H1 (cell line): ENCODE data around the gene SMARCA1. TPM values are rescaled to one million over a fixed set of nuclear protein-coding genes. Genes with fewer than 3 reads are reported as not detected.

ENCODE experiments used
- CTCF ChIA-PET: fragments of 300-600 bp; sonication (Branson Sonifier 250); formaldehyde crosslinking; loops from one replicate; lab custom pipeline; 2021; ENCODE audit not compliant: partially characterized antibody; lab: Charles Lee
- POLR2A ChIA-PET: fragments of 300-600 bp; sonication (Branson Sonifier 250); formaldehyde crosslinking; loops from one replicate; lab custom pipeline; 2021; ENCODE audit warnings: inconsistent platforms; ENCODE audit not compliant: partially characterized antibody; lab: Charles Lee
- DNase-seq, 2 experiments: peaks; one replicate each; pipeline versions ENCODE4 v3.0.0 to v3.0.0-alpha.2; 2010 to 2022; ENCODE audit warnings: low spot score in 2 of 2, low read depth in 1 of 2, mixed read lengths in 1 of 2
- FAIRE-seq: peaks from 2 replicates; lab custom pipeline; 2011; peaks lifted over from hg19 to GRCh38; lab: Jason Lieb, UNC
- H2AFZ ChIP-seq: 2 replicates; pipeline ENCODE4 v1.8.1; 2012; ENCODE audit warnings: low read length, inconsistent platforms
- H2AK5ac ChIP-seq: 2 replicates; pipeline ENCODE4 v1.6.1; 2013; ENCODE audit warnings: low read depth, low read length
- H2BK120ac ChIP-seq: replicated peaks from 2 replicates; pipeline ENCODE3; 2013; ENCODE audit warnings: low read depth, low read length, inconsistent platforms
- H2BK12ac ChIP-seq: 2 replicates; pipeline ENCODE4 v1.6.1; 2013; ENCODE audit warnings: low read depth, low read length
- H2BK15ac ChIP-seq: 2 replicates; pipeline ENCODE4 v1.6.1; 2013; ENCODE audit warnings: low read length
- H2BK20ac ChIP-seq: 2 replicates; pipeline ENCODE4 v1.6.1; 2013; ENCODE audit warnings: low read length
- H2BK5ac ChIP-seq: 2 replicates; pipeline ENCODE4 v1.6.1; 2013; ENCODE audit warnings: low read depth, low read length
- H3K14ac ChIP-seq: 2 replicates; pipeline ENCODE4 v1.6.1; 2013; ENCODE audit warnings: inconsistent platforms; ENCODE audit not compliant: insufficient read length
- H3K18ac ChIP-seq: 2 replicates; pipeline ENCODE4 v1.6.1; 2013; ENCODE audit warnings: low read length; ENCODE audit errors: extremely low read depth
- H3K23ac ChIP-seq: 2 replicates; pipeline ENCODE4 v1.6.1; 2013; ENCODE audit warnings: inconsistent platforms; ENCODE audit not compliant: insufficient read length
- H3K23me2 ChIP-seq: 2 replicates; pipeline ENCODE4 v1.6.1; 2013; ENCODE audit warnings: low read depth, low read length
- H3K27ac ChIP-seq: 2 replicates; pipeline ENCODE4 v1.6.1; 2011; ENCODE audit warnings: low read depth, low read length, inconsistent platforms
- H3K27me3 ChIP-seq, 4 experiments: replicated peaks in 1 of 4; 1 replicate in 1 of 4; 2 replicates in 3 of 4; pipeline versions ENCODE4 v1.6.1 to v1.8.1; 2011 to 2013; ENCODE audit warnings: low read length in 3 of 4, mild to moderate bottlenecking in 3 of 4, inconsistent platforms in 2 of 4, mixed read lengths in 2 of 4, moderate library complexity in 1 of 4; ENCODE audit not compliant: control insufficient read depth in 3 of 4, insufficient read depth in 3 of 4; ENCODE audit errors: extremely low read depth in 1 of 4
- H3K36me3 ChIP-seq, 4 experiments: 2 replicates each; pipeline versions ENCODE4 v1.6.1 to v1.8.1; 2011 to 2013; ENCODE audit warnings: mild to moderate bottlenecking in 4 of 4, low read length in 3 of 4, moderate library complexity in 2 of 4, control low read depth in 1 of 4, inconsistent platforms in 1 of 4; ENCODE audit not compliant: insufficient read depth in 4 of 4, control insufficient read depth in 2 of 4
- H3K4ac ChIP-seq: replicated peaks from 2 replicates; pipeline ENCODE3; 2013; ENCODE audit warnings: low read length, low read depth, mixed read lengths, inconsistent platforms; ENCODE audit not compliant: insufficient read length
- H3K4me1 ChIP-seq, 4 experiments: replicated peaks in 1 of 4; 1 replicate in 1 of 4; 2 replicates in 3 of 4; pipeline versions ENCODE4 v1.6.1 to v1.8.1; 2011 to 2013; ENCODE audit warnings: low read length in 3 of 4, inconsistent platforms in 2 of 4, mixed read lengths in 1 of 4; ENCODE audit not compliant: insufficient read depth in 4 of 4, control insufficient read depth in 3 of 4
- H3K4me2 ChIP-seq, 2 experiments: 2 replicates each; pipeline versions ENCODE4 v1.6.1 to v1.8.1; 2011 to 2013; ENCODE audit warnings: low read depth in 2 of 2, low read length in 2 of 2, control low read depth in 1 of 2, inconsistent platforms in 1 of 2, mild to moderate bottlenecking in 1 of 2; ENCODE audit not compliant: insufficient read depth in 1 of 2
- H3K4me3 ChIP-seq, 4 experiments: fragments of 200-600, 300-600 bp in 1 of 4; sonication (generic), shearing (Covaris generic), sonication (Bioruptor Twin) in 1 of 4; 2 replicates each; pipeline versions ENCODE4 v1.5.1 to v1.8.1; 2011 to 2016; ENCODE audit warnings: low read length in 4 of 4, low read depth in 3 of 4, control low read depth in 2 of 4, inconsistent platforms in 2 of 4, mild to moderate bottlenecking in 2 of 4, mixed read lengths in 1 of 4, moderate library complexity in 1 of 4; ENCODE audit not compliant: insufficient read depth in 2 of 4; ENCODE audit errors: extremely low read depth in 1 of 4
- H3K56ac ChIP-seq: replicated peaks from 2 replicates; pipeline ENCODE3; 2013; ENCODE audit warnings: low read depth, mild to moderate bottlenecking, mixed read lengths, low read length, inconsistent platforms; ENCODE audit not compliant: insufficient read length
- H3K79me1 ChIP-seq: 2 replicates; pipeline ENCODE4 v1.6.1; 2013; ENCODE audit warnings: low read depth, low read length, control low read depth
- H3K79me2 ChIP-seq, 2 experiments: 2 replicates each; pipeline versions ENCODE4 v1.6.1 to v1.8.1; 2012 to 2013; ENCODE audit warnings: low read length in 2 of 2, mild to moderate bottlenecking in 2 of 2, inconsistent platforms in 1 of 2; ENCODE audit not compliant: insufficient read depth in 2 of 2, control insufficient read depth in 1 of 2
- H3K9ac ChIP-seq, 4 experiments: replicated peaks in 1 of 4; 1 replicate in 1 of 4; 2 replicates in 3 of 4; pipeline versions ENCODE4 v1.6.1 to v1.8.1; 2011 to 2013; ENCODE audit warnings: low read depth in 3 of 4, low read length in 3 of 4, control low read depth in 2 of 4, mild to moderate bottlenecking in 2 of 4, moderate library complexity in 2 of 4, inconsistent platforms in 1 of 4; ENCODE audit errors: extremely low read depth in 1 of 4
- H3K9me3 ChIP-seq, 2 experiments: 2 replicates each; pipeline versions ENCODE4 v1.6.1 to v1.8.1; 2012 to 2013; ENCODE audit warnings: mild to moderate bottlenecking in 2 of 2, moderate library complexity in 2 of 2, control low read depth in 1 of 2, inconsistent platforms in 1 of 2, low read depth in 1 of 2, low read length in 1 of 2, mixed read lengths in 1 of 2; ENCODE audit not compliant: insufficient read depth in 2 of 2
- H4K20me1 ChIP-seq, 2 experiments: replicated peaks in 1 of 2; 2 replicates each; pipeline versions ENCODE3 to v1.8.1; 2011 to 2013; ENCODE audit warnings: inconsistent platforms in 2 of 2, low read length in 2 of 2, mild to moderate bottlenecking in 1 of 2; ENCODE audit not compliant: insufficient read depth in 2 of 2, control insufficient read depth in 1 of 2
- H4K5ac ChIP-seq: 2 replicates; pipeline ENCODE4 v1.6.1; 2013; ENCODE audit warnings: low read length, low read depth, mixed read lengths, inconsistent platforms; ENCODE audit not compliant: insufficient read length
- H4K8ac ChIP-seq: 2 replicates; pipeline ENCODE4 v1.8.0; 2013; ENCODE audit warnings: mild to moderate bottlenecking, moderate library complexity, low read length, inconsistent platforms; ENCODE audit not compliant: insufficient read depth; ENCODE audit errors: extremely low read depth
- H4K91ac ChIP-seq: replicated peaks from 2 replicates; pipeline ENCODE3; 2013; ENCODE audit warnings: low read length, mixed read lengths, inconsistent platforms; ENCODE audit not compliant: insufficient read length
- E2F6 ChIP-seq: IDR thresholded peaks from 2 replicates; pipeline ENCODE4 v1.6.1; 2012; ENCODE audit warnings: inconsistent platforms
- SIX5 ChIP-seq: IDR thresholded peaks from 2 replicates; pipeline ENCODE4 v1.6.1; 2011; ENCODE audit warnings: mild to moderate bottlenecking, low read depth, low read length
- WGBS, 2 experiments: shearing (Covaris generic) in 1 of 2; methylation state at CpG; one replicate each; pipeline versions ENCODE4 v1.1.6 to v1.1.7; 2013 to 2015; ENCODE audit warnings: low lambda C conversion rate in 2 of 2, mixed read lengths in 2 of 2, inconsistent platforms in 1 of 2, low coverage in 1 of 2, missing lambda C conversion rate in 1 of 2; ENCODE audit not compliant: insufficient replicate concordance in 2 of 2, insufficient coverage in 1 of 2, insufficient read length in 1 of 2; ENCODE audit errors: extremely low coverage in 1 of 2, missing lambda C conversion rate in 1 of 2; 5-methylcytosine and 5-hydroxymethylcytosine counted together
- polyA plus RNA-seq, 7 experiments: library from polyadenylated mRNA; depleted of rRNA in 3 of 7; stranded (reverse) in 5 of 7; unstranded in 2 of 7; fragments of >200 nt in 5 of 7; fragments of 200-250 nt in 2 of 7; gene quantifications; 1 replicate in 5 of 7; 2 replicates in 1 of 7; 4 replicates in 1 of 7; pipeline versions ENCODE4 v1.2.1 to v1.2.3, GENCODE V29; 2011 to 2013; ENCODE audit warnings: missing spikeins in 2 of 7, mixed read lengths in 2 of 7
- total RNA-seq: library from RNA; stranded (reverse); fragmentation: NEBNext Ultra II Directional; extraction: Animal tissue kit (Norgen Biotek cat#: 25700); gene quantifications from 2 replicates; pipeline ENCODE4 v1.2.1, GENCODE V29; 2021

SMARCA1 gene
- total and polyA plus RNA-seq, 2 of the 8 experiments (the other 6 are each of a cell fraction or from before 2014, with no cell fraction given) = 13.1 to 54.4 TPM

- Histone ChIP-seq H3K79me1 (no peaks in the 10 kb centered on the region), H3K4ac (no peak overlapping the region), H4K5ac (no peak overlapping the region), H2AK5ac (no peak overlapping the region), H3K9ac (no peak overlapping the region), H4K91ac (no peak overlapping the region), H3K36me3 (peaks cover 2 to 48% (median 12%) of the 10 kb centered on the region in 4 experiments; a peak in 6 of 8 replicates), H2BK20ac (no peak overlapping the region), H3K18ac (no peak overlapping the region), H3K9me3 (no peaks in the 10 kb centered on the region), H2AFZ (no peak overlapping the region), H3K27me3 (no peaks in the 10 kb centered on the region), H3K14ac (no peak overlapping the region), H4K20me1 (no peaks in the 10 kb centered on the region), H3K4me2 (no peak overlapping the region), H4K8ac (no peak overlapping the region), H3K27ac (no peak overlapping the region), H2BK120ac (no peak overlapping the region), H3K4me1 (no peaks in the 10 kb centered on the region), H3K56ac (no peak overlapping the region), H2BK15ac (no peak overlapping the region), H2BK12ac (no peak overlapping the region), H3K4me3 (no peak overlapping the region), H3K79me2 (no peaks in the 10 kb centered on the region), H2BK5ac (no peak overlapping the region), H3K23ac (no peak overlapping the region), H3K23me2 (no peaks in the 10 kb centered on the region)
- WGBS, 2 experiments = 100% methylated on average over 1 of the region's 1 CpG; no CpG with 5 or more reads in 1 of the 2 experiments
- FAIRE-seq = no peak
- POLR2A ChIA-PET = interaction anchor here (1.7 kb wide), 1 partner anchor 71 kb away, joined by 3 read pairs; no protein-coding TSS in a partner anchor
- no peak for DNase-seq
- TF ChIP-seq E2F6 = no peak
- no peak for TF ChIP-seq SIX5
- CTCF ChIA-PET = no interaction called here
Measured at GRCh38 chrX:129557844-129558480, 34.7 kb upstream of the SMARCA1 start.
